NCI-H446 treated with DMSO at 0.1 percent for 48 hours (cell line): ENCODE measurements around the gene CLPX.
A peak's percentile ranks its signal among the peaks of the same experiment; 100 is the strongest.
"Not testable (repeated sequence)": the region's sequence is repeated elsewhere in the genome, so short reads cannot be mapped to it uniquely, and the experiment has no call there.

ENCODE experiments used
- DNase-seq: peaks from one replicate; lab custom pipeline; 2025; lab: John Stamatoyannopoulos, UW

CLPX gene

DNA sequence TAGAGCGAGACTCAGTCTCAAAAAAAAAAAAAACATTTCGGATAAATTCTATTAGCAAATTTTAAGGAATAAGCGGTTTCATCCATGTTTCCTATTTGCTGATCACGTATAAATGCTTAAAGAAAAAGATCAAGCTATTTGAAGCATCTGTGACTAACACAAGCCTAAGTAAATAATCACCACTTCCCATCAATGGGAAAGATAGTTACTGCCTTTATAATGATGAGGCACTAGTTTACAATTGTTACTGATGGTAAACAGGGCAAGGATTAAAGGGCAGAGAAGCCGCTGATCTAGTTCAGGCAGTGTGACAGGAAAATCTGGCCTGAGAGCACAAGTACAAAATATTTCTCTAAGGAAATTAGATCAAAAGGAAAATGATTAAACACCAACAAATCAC lies 13.7 kb downstream of the CLPX start:
- no peak for DNase-seq

DNA sequence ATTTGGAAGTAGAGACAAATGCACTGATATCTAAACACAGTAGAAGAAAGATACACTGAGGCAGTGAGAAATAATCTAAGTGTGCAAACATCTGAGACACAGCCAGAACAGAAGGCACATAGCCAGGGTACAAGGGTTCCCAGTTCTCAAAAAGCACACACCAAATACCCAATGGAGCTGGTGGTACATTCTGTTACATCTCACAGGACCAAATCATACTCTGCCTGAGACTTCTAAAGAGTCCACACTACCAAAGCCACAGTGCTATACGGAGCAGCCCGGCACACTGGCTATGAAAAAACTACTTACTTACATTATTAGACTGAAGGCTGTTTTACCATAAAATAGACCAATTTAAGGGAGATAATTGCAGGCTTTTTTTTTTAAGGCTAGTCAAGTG lies 19.3 kb downstream of the CLPX start:
- no peak for DNase-seq

DNA sequence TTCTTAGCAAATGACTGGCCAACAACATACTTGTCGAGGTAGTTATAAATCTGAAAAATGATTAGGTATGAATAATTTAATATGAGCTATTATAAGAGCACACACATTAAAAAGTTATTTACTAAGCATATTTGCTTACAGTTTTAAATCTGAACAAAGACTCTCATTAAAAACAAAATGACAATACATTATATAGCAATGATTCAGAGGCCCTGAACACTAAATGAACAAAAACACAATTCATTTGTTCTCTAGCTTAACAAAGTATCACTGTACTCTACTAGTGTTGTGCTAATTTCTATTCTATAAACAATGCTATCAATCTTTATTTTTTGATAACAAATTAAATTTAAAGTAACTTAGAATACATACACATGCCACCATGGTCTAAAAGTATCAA lies 21.0 kb downstream of the CLPX start:
- no peak for DNase-seq

DNA sequence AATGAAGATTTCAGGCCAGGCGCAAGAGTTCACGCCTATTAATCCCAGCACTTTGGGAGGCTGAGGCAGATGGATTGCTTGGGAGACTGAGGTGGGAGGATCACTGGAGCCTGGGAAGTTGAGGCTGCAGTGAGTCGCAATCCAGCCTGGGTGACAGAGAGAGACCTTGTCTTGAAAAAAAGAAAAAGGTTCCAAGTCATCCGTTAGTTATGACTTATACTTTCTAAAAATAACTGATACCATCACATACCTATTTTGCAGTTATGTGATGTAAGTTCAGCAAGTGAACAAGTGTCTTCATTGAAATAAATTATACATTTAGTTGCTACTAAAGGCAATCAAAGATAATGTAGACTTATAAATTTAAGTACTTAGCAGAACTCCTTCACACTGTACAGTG lies 22.1 kb downstream of the CLPX start:
- DNase-seq: no peak

DNA sequence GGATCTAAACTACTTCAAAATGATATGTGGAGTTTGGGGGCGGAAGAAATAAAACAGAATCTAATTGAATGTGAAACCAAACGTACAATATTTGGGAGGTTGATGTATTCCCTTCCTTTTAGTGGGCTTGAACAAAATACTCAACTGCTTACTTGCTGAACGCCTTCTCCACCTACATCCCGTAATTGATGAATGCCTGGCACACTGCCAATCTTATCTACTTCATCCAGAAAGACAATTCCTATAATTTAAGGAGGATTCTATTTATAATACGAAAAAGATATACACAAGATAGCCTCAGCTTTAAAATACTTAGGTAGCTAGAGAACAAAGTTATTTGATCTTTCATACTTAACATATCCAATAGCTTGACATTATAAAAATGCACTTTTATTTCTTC lies 28.4 kb downstream of the CLPX start:
- DNase-seq: no peak

DNA sequence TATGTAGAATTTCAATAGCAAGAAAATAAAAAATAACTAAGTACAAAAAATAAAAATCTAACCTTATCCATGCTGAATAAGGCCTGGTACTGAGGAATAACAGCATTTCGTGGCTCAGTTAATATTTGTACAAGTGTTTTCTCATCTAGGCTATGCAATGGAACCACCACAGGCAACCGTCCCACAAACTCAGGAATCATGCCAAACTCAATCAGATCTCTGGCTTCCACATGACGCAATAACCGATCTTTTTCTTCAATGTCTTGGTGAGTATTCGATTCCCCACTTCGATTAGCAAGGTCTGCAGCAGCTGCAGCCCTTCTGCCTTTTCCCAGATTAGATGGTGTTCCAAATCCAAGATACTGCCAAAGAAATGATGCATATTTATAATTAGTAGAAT lies 30.4 kb downstream of the CLPX start:
- DNase-seq: no peak

DNA sequence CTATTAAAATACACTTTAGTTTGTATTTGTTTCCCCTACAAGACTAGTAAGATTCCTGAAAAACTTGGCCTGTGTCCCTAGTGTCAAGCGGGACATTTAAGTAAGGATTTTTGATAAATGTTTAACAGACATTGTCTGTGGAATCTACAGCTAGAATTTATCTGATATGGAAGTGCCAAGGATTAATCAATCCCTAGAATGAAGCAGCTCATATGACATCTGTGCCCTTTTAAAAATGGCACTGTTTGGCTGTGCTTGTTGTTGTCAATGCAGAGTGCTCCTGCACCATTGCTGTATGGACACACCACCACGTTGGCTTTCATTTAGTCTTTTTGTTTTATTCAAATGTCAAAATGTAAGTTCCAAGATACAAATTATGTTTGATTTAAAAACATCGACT lies 37.2 kb downstream of the CLPX start:
- DNase-seq: no peak

DNA sequence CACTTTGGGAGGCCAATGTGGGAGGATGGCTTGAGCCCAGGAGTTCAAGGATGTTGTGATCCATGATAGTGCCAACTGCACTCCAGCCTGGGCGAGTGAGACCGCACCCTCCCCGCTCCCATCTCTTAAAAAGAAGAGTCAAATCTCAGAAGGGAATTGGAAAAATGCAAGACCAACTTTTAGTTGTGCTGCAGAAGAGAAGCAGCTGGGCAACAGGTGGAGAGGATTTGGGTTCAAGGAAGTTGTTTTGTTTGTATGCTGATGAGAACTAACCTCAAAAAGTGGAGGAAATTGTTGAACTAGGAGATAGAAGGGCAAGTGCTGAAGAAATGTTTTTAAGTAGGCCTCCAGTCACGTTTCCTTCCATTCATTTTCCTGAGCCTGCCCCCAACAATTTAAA lies 38.7 kb downstream of the CLPX start:
- DNase-seq: no peak

DNA sequence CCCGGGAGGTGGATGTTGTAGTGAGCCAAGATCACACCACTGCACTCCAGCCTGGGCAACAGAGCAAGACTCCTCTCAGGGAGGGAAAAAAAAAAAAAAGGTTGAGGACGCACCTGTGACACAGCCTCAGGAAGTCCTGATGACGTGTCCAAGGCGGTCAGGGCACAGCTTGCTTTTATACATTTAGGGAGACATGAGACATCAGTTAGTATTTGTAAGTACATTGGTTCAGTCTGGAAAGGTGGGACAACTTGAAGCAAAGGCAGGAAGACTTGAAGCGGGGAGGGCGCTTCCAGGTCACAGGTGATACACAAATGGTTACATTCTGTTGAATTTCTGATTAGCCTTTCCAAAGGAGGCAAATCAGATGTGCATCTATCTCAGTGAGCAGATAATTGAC lies 46.5 kb downstream of the CLPX start:
- DNase-seq: not testable (repeated sequence)

DNA sequence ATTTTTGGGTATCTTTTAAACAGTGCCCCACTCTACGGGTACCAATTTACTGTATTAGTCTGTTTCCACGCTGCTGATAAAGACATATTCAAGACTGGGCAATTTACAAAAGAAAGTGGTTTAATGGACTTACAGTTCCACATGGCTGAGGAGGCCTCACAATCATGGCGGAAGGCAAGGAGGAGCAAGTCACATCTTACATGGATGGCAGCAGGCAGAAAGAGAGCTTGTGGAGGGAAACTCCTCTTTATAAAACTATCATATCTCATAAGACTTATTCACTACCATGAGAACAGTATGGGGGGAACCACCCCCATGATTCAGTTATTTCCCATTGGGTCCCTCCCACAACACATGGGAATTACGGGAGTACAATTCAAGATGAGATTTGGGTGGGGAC lies 47.2 kb downstream of the CLPX start:
- DNase-seq: not testable (repeated sequence)

DNA sequence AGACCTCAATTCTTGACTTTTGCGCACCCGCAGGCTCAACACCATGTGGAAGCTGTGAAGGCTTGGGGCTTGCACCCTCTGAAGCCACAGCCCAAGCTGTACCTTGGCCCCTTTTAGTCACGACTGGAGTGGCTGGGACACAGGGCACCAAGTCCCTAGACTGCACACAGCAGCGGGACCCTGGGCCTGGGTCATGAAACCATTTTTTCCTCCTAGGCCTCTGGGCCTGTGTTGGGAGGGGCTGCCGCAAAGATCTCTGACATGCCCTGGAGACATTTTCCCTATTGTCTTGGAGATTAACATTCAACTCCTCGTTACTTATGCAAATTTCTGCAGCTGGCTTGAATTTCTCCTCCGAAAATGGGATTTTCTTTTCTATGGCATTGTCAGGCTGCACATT lies 48.1 kb downstream of the CLPX start:
- DNase-seq: not testable (repeated sequence)

DNA sequence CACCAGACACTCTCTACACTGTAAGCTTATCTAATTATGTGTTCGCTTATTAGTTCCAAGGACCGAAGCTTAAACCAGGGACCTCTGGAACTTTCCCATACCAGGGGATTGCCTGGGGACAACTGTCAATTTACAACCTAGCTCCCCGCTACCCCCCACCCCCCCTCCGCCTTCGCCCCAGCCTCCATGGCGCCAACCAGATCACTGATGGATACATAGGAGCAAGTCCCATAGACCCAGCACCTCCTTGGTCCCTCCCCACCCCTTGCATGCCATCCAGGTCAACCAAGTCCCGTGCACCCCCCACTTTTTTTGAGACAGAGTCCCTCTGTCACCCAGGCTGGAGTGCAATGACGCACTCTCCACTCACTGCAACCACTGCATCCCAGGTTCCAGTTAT lies 50.6 kb downstream of the CLPX start:
- no peak for DNase-seq

DNA sequence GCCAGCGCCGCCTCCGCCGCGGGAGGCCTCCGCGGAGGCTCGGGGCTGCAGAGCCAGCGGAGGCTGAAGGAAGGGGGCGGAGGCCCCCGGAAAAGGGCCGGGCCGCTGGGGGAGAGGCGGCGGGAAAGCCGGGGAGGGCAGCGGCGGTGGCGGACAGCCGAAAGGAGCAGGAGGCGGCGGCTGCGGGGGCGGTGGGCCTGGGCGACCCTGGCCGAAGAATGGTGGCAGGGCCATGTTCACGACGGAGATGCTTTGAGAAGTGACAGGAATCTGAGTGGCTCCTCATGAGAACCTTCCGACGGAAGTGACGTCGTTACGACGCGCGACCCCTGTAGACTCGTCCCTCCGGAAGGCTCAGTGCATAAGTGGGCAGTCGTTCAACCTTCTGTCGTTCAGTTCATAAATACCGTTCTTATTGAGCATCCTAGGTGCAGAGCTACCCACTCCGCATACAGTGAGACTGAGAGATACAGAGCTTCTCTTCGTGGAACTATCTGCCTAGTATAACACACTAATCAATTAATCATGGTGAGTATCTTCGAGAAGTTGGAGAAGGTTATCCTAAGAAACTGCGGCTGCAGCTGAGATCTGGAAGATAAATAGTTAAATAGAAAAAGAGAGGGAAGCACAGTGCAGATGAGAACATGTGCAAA lies 51.5 kb downstream of the CLPX start, which contains the start of gene PDCD7:
Gene PDCD7 (minus strand): TSS at position 261 of the 653 bp plus-strand sequence. CDS start 27 bp downstream, at position 234.
- DNase-seq: peak; percentile 89

DNA sequence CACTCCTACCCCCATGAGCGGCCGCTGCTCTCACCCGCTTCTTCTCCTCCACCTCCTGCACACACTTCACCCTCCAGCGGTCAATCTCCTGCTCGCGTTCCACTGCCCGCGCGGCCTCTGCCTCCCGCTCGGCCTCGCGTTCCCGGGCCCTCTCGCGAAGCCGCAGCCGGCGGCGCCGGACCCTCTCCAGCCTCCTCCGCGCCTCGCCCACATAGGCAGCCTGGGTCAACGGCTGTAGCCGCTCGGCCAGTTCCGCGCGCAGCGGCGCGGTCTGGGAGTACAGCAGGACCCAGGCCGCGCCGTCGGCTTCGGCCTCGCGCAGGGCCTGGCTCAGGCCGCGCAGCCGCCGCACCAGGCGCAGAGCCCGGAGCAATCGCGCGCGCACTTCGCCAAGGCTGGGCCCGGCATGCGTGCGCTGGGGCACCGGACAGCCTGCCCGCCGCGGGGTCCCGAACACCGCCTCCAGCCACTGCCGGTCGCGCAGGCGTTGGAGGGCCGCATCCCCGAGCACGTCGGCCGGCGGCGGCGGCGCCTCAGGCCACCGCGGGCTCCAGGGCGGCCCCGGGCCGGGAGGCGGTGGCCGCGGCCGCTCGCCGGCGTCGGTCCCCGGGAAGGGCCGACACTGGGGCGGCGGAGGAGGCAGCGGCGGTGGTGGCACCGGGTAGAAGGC lies 52.1 kb downstream of the CLPX start:
- DNase-seq: no peak

DNA sequence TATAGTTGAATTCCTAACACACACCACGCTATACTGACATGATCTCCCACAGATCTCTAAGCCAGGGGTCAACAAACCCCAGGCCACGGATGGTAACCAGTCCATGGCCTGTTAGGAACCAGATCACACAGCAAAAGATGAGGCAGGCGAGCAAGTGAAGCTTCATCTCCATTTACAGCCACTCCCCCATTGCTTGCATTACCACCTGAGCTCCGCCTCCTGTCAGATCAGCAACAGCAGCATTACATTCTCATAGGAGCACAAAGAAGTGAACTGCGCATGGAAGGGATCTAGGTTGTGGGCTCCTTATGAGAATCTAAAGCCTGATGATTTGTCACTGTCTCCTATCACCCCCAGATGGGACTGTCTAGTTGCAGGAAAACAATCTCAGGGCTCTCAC lies 54.2 kb downstream of the CLPX start:
- no peak for DNase-seq

DNA sequence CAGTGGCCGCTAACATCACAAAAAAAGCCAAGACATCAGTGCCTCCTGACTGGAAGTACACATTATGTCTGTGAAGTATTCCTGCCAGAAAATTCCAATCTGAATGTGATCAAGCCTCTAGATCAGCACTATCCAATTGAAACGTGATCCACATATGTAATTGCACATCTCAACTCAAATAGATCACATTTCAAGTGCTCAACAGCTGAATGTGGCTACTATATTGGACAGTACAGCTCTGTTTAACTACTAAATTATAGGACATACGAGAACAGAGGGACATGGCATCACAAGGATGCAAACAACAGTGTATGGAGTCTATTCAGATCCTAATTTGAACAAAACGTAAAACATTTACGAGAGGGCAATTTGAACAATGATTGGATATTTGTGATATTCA lies 69.6 kb downstream of the CLPX start:
- no peak for DNase-seq

DNA sequence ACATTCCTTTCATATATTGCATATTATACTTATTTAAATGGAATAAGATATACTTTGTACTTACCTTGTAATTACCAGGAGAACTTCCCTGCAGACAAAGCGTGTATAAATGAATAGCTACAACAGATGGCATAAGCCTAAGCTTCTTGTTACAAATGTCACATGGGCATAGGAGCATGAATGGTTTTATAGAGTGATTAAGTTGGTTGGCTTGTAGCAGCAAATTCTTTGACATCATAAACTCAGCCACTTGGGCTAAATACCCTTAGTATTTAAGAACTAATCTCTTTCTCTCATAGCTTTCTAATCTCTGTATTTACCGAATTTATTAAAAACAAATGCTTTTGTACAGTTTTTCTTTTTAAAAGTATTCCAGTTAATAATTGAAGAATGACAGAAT lies 70.1 kb downstream of the CLPX start, which contains the start of gene UBAP1L:
Gene UBAP1L (minus strand): TSS at position 115 of the 400 bp plus-strand sequence. CDS start 8,985 bp downstream, outside the sequence.
- no peak for DNase-seq

DNA sequence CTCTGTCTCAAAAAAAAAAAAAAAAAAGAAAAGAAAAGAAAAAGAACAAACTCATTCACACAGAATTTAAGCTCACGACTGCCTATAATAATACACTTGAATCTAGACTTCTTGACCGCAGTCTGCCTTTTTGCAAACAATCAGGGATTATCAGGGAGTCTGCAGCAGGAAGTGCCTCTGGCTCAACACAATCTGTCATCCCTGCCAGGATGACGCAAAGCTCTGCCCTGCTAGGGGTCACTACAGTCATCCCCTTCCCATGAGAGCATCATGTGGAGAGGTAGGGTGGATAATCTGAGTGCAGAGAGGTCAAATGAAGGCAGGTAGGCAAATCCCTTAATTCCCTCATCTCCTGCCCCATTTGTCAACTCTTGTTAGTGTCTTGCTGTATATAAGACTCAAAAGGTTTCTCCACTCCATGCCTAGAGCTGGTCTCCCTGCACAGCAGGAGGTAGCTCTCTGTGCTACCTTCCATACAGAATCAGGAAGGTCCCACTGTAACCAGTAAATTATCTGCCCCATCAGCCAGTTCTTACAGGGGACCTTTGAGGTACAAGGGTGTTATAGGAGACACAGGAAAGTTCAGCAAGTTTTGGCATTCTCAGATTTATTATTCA lies 74.4 kb downstream of the CLPX start:
- DNase-seq: no peak

DNA sequence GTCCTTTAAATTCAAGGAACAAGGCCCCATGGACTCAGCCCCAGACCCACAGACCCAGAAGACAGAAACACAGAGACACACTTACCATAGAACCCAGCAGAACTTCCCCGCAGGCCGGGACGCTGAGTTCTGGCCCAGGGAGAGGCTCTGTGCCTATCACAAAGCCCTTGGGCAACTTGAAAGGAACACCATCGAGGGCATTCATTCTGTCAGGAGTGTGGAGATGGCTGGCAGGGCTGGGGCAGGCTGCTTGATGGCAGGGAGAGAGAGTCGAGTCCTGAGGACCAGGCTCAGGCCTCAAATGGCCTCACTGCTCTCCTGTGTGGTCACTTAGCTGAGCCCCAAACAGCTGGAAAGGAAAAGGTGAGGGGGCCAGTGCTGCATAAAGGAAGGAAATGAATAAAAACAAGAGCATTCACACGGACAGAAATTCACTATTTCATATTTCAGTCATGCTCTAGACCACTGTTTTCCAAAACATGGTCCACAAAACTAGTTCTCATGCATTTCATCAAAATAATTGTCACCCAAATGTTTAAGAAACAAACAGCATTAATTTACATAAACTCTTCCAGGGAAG lies 79.0 kb downstream of the CLPX start:
- DNase-seq: no peak

DNA sequence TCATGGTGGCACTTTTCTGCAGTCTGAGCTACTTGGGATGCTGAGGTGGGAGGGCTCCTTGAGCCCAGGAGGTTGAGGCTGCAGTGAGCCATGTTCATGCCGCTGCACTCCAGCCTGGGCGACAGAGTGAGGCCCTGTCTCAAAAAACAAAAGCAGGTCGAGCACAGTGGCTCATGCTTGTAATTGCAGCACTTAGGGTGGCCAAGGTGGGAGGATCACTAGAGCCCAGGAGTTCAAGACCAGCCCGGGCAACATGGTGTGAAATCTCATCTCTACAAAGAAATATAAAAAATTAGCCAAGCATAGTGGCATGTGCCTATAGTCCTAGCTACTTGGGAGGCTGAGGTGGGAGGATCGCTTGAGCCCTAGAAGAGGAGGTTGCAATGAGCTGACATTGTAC lies 80.1 kb downstream of the CLPX start:
- DNase-seq: no peak

DNA sequence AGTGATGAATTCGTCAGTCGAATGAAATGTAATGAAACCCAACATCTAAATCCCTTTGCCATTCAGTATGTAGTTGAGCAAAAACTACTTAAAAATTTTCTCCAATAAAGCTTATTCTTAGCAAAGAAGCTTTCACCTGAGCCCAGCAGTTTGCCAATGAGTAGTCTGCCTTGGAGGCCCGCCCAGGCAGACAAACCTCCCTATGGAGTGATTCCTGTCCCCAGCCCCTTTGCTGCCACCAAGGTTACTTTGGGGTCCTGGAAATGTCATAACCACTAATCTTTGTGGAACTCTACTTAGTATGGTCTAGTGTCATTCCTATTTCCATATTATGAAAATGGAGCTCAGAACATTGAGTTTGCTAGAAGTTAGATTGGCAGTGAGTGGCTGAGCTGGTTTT lies 82.2 kb downstream of the CLPX start:
- DNase-seq: no peak

DNA sequence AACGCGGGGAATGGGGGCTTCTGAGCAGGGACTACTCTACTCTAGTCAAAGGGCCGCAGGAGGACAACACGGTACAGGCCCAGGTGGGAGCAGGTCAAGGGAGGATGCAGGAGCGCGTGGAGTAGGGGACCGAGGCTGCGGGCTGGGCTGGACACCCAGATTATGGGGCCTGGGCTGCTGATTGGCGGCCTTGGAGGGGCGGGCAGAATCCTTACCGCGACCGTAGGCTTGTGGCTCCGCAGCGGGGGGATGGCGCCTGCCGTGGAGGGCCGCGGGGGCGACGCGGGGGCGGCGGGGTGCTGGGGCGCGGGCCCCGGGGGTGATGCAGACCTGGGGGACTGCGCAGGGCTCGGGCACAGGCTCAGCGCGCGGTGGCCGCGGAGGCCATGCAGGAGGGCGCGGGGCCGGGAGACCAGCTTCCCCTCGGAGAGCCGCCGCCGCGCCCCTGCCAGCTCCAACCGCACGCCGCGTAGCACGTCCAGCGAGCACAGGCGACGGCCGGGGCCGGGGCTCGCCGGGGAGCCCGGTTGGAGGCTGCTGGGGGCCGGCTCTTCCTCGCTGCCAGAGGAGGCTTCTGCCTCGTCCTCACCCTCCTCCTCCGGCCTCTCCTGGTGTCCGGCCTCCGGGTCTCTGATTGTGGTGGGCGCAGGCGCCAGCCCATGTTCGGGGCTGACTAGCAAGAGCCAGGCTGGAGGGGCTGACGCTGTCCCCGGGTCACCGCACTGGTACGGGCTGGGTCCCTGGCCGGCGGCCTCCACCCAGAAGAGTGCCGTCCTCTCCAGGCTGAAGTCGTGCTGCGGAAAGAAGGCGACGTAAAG lies 83.0 kb downstream of the CLPX start:
- no peak for DNase-seq
